GM21529 (cell line): ENCODE data around the gene NUDT16.
"Not testable (repeated sequence)": the region's sequence is repeated elsewhere in the genome, so short reads cannot be mapped to it uniquely, and the experiment has no call there.

Experiments used
- ATAC-seq: cut with Tn5 transposase; IDR thresholded peaks from one replicate; pipeline ENCODE4 v1.9.1; 2021; ENCODE audit not compliant: unreplicated experiment

NUDT16 gene

GRCh38 chr3:131381445-131382291, at the start of gene NUDT16:
Gene NUDT16, plus strand, starts transcription at chr3:131381774. Its CDS starts 31 bp downstream, at chr3:131381805.
- peak; percentile 98 for ATAC-seq

- no peak for ATAC-seq
Measured at GRCh38 chr3:131338948-131339640, 42.5 kb upstream of the NUDT16 start.

GRCh38 chr3:131341761-131342160, 39.8 kb upstream of the NUDT16 start:
- no peak for ATAC-seq

GRCh38 chr3:131348911-131349310, 32.7 kb upstream of the NUDT16 start:
- no peak for ATAC-seq

- no peak for ATAC-seq
Measured at GRCh38 chr3:131349454-131349853, 32.1 kb upstream of the NUDT16 start.

- ATAC-seq, result no peak
Measured at GRCh38 chr3:131349946-131350347, 31.6 kb upstream of the NUDT16 start.

GRCh38 chr3:131350506-131350905, 31.1 kb upstream of the NUDT16 start:
- ATAC-seq, result no peak

- ATAC-seq, result no peak
Measured at GRCh38 chr3:131353016-131353877, 28.3 kb upstream of the NUDT16 start.

GRCh38 chr3:131353986-131354385, 27.6 kb upstream of the NUDT16 start:
- no peak for ATAC-seq

- ATAC-seq, result no peak
Measured at GRCh38 chr3:131356006-131356595, 25.5 kb upstream of the NUDT16 start.

GRCh38 chr3:131357275-131357674, 24.3 kb upstream of the NUDT16 start:
- ATAC-seq, result no peak

GRCh38 chr3:131360191-131360755, 21.3 kb upstream of the NUDT16 start:
- no peak for ATAC-seq

- ATAC-seq, result not testable (repeated sequence)
Measured at GRCh38 chr3:131361066-131361463, 20.5 kb upstream of the NUDT16 start.

- ATAC-seq, result peak; percentile 98
Measured at GRCh38 chr3:131361464-131362421, 19.8 kb upstream of the NUDT16 start.

GRCh38 chr3:131363275-131363674, 18.3 kb upstream of the NUDT16 start:
- ATAC-seq, result no peak

GRCh38 chr3:131370935-131371687, 10.5 kb upstream of the NUDT16 start:
- ATAC-seq, result no peak

GRCh38 chr3:131371688-131372066, 9.9 kb upstream of the NUDT16 start:
- ATAC-seq, result no peak

GRCh38 chr3:131374741-131375140, 6.8 kb upstream of the NUDT16 start:
- no peak for ATAC-seq
